ENCODE results near the gene MAP3K1.

MAP3K1 gene

DNA sequence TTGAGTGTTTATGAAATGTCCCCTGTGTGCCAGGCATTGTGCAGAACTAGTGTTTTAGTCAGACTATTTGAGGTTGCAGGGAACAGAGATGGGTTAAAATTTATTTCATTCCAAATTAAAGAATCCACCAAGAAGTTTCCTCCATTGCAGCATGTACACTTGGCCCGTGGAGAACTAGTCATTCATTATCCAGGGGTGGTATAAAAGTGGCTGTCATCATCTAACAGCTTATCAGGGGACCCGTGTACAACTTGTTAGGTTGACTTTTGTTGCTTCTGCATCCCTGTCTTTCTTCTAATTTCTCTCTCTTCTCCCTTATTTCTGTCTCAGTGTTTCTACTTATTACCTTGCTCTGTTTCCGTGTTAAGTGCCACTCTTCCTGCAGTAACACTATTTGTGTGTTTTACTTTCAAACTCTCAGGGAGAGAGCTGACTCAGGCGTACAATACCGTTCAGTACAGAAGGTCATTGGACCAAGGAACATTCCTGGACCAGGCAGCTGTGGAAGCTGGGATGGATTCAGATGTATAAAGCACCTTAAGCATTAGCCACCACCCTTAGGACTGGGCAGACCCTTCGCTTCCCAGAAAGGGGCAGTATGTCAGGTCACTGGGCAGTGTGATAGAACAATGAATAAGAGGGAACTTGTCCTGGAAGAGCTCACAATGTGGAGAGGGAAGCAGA, 36.1 kb downstream of the MAP3K1 start:
- no peak for DNase-seq

DNA sequence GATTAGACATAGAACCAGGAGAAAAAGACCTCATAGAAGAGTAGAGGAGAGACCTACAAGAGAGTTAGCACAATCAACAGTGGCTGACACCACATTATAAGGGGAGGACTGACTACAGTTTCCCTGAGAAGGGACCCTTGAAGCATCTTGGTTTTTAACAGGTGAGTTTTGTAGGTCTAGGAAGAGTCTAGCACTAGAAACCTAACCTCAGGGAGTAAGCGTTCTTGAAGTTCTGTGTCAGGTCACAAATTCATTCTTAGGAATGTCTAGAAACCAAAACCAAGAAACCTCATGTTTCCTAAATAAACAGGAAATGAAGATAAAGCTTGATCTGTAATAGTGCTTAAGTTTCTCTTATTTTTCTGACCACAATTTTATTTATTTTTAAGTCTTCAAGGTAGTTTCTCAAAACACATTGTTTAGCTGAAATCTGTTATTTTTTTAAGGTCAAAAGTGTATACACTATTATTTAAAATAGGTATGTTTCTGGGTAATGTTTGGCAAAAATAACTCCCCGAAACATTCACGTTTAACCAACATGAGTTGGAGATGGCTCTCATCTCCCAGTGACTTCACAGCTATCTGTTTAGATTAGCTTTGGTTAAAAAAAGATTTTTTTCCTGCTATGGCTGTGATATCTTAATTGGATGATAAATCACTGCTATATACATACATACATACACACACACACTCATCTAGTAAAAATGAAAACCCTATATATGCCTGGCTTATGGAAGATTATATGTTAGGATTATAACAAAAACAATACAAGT, 37.1 kb downstream of the MAP3K1 start:
- DNase-seq, result no peak

DNA sequence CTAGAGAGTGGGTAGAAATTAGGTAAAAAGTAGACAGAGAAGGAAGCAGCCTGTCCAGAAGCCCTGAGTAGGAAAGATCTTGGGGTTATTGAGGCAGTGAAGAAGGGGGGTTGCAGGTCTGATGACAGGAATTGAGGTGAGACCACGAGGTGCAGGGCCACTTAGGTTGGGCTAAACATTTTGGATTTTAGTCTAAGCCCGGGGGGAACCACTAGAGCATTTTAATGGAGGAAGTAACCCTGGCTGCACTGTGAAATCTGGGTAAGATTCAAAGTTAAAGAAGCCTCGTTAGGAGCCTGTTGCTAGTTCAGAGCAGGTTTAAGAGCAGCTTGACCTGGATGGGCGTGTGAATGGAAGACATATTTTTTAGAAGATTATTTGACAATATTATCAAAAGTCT, 38.3 kb downstream of the MAP3K1 start:
- no peak for DNase-seq

DNA sequence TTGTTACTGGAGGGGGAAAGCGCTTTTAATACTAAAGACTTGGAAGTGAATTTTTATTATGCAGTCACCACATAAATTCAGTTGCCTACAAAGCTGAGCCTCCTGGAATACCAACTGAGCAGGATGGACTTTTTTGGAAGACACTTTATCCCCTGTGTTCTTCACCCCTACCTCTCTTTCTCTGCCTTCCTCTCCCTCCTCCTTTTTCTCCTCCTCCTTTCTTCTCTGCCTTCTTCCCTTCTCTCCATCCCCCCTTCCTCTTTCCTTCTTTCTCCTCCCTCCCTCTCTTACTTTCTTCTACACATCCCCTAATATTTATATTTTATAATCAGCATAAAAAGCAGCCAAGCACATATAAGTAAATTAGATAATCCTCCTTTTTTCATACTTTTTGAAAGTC, 39.6 kb downstream of the MAP3K1 start:
- DNase-seq, result no peak

DNA sequence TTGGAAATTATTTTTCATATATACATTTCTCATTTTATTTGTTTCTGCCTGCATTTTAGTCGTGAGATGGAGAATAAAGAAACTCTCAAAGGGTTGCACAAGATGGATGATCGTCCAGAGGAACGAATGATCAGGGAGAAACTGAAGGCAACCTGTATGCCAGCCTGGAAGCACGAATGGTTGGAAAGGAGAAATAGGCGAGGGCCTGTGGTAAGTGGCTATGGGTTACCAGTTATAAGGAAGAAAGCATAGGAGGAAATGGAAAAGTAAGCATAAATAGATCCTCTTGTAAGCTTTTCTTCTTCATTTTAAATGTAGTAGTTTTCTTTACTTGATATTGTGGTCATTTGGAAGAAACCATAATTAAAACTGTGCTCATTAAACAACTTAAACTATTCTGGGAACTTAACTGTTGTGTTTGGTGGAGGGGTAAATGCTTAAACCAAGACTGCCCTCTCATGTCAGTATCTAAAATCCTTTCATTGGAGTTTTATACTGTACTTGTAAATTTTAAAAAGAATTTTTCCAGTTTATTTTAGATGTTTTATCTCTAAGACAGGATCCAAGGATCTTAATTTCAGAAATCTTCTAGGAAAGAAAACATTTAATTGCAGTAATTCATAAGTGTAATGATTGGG, 41.3 kb downstream of the MAP3K1 start:
- DNase-seq, result no peak

DNA sequence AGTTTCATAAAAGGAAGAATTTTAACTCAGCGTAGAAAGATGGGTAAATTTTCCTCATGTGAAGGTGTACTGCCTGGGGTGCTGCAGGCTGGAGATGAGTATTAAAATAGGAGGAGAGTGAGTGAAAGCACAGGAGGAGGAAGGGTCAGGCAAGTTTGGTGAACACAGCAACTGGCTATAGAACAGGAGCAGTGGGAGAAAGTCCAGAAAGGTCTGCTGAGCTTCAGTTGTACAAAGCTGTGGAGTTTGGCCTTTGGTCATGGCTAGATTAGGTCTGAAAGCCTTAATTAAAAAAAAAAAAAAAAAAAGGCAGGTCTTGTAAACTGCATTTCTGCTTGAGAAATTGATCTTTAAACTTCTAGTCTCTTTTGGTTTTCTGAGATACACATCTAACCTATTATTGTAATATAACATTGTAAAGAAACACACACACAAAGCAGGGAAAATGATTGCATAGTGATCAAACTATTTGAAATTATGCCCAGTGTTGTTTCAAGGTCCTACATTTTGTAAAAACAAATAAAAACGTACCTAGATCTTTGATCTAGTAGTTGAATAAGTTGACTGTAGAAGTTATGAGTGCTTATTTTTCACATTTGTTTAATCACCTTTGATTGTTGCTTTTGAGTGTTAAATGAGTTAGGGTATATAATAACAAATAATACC, 43.6 kb downstream of the MAP3K1 start:
- DNase-seq, result no peak

DNA sequence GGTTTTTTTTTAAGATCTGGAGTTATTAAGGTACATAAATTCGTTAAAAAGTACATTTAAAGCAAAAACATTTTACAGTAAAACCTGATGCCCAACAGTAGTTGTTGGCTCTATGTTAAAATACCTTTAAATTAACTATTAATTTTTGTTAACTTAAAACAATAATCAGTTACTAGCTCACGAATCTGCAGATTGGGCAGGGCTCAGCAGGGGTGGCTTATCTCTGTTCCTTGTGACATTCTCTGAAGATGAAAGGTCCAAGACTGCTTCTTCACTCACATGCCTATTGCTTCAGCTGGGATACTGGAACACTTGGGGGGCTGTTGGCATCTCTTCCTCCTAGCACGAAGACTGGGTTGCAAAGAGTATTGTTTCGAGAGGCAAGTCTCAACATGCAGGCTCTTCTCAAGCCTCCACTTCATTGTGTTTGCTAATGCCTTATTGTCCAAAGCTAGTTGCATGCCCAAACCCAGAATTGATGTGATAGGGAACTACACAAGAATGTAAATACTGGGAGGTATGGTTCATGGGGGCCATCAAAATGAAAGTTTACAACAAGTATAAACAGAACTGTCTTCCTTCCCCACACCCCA, 46.6 kb downstream of the MAP3K1 start:
- DNase-seq, result no peak

DNA sequence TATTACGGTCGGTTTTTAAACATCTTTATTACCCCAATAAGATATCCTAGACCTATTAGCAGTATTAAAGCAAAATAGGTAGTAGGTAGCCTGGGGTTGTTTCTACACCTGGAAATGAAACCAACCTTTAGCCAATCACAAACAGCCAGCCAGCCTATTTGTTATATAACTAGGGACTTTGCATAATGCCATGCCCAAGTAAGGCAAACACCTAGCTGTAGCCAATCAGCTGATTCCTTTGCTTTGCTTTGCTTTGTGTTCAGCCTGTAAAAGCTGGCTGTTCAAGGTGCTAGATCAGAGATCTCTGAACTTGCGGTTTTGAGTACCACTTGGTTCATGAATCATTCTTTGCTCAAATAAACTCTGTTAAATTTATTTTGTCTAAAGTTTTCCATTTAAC, 47.6 kb downstream of the MAP3K1 start:
- DNase-seq, result no peak

DNA sequence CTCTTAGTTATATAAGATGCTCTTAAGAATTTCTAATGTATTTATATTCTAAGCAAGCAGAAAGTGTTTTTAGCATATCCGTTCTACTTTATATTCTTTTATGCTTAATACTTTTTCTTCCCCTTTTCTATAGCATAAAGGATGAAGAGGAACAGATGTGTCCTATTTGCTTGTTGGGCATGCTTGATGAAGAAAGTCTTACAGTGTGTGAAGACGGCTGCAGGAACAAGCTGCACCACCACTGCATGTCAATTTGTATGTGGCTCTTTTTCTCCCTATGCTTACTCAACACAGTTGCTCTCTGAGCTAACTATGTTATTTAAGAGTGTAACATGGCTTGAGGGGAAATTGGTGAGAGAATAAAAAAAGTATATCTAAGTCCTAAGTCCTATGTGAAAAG, 56.4 kb downstream of the MAP3K1 start:
- DNase-seq, result no peak

DNA sequence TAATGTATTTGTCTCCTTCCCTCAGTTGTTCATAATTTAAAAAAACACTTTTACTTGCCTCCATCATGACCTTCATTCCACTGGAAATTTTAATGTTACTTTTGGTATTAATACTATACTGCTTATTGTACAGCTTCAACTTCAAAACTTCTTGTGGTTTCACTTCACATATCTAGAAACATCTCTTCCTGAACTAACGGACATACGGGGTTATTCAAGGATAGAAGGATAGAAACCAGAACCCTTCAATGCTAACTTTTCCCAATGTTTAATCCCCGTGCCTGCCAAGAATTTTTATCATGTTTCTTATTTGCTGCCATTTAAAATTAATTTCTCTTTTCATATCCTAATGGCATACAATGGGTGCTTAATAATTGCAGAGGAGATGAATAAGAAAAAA, 57.7 kb downstream of the MAP3K1 start:
- no peak for DNase-seq

DNA sequence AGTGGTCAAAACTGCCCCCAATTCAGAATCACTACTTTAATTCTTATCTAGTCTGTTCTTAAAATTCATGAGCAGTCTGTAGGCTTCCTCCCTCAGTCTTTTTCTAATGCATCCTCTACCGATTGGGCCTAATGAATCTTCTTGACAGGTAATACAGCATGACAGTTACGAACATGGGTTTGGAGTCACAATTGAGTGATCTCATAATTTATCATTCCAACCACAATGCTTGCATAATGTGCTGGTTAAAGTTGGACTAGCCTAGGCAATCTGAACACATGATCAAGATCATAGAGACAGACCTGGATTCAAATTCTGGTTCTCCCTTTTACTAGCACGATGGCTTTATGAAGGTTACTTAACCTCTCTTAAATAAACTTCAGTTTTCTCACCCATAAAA, 61.0 kb downstream of the MAP3K1 start:
- no peak for DNase-seq

DNA sequence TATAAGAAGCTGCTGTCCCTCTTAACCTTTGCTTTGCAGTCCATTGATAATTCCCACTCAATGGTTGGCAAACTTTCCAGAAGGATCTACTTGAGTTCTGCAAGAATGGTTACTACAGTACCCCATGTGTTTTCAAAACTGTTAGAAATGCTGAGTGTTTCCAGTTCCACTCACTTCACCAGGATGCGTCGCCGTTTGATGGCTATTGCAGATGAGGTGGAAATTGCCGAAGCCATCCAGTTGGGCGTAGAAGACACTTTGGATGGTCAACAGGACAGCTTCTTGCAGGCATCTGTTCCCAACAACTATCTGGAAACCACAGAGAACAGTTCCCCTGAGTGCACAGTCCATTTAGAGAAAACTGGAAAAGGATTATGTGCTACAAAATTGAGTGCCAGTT, 66.2 kb downstream of the MAP3K1 start:
- no peak for DNase-seq

DNA sequence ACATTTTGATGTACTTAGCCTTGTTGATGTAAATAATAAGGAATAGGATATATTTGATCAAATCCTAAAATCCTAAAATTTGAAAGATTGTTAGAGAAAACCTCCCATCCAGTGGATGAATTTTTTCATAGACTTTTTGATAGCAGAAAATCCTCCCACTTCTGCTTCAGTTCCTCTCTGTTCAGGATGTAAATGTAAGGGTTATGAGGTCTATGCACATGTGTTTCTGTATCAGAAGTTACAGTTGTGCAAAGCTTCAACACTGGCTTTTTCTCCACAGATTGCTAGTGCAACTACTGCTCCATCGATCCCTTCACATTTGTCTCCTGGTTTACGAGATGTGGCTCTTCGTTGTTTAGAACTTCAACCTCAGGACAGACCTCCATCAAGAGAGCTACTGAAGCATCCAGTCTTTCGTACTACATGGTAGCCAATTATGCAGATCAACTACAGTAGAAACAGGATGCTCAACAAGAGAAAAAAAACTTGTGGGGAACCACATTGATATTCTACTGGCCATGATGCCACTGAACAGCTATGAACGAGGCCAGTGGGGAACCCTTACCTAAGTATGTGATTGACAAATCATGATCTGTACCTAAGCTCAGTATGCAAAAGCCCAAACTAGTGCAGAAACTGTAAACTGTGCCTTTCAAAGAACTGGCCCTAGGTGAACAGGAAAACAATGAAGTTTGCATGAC, 78.1 kb downstream of the MAP3K1 start:
- no peak for DNase-seq

DNA sequence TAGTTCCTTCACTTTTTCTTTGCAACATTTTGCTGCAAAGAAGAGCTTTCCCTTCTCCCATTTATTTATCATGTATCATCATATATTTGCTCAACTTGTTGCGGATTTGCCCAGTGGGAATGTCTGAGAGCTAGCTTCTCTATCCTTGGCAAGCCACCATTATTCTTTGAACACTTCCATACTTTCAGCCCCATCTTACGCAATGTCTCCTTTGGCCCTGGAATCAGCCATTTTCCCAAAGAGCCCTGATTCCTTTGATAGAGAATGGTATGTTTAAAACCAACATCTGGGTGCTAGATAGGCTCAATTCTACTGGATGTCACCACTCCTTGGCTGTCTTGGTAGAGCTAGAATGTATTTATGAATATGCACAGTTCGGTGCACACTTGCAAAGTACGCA, 81.4 kb downstream of the MAP3K1 start:
- no peak for DNase-seq

DNA sequence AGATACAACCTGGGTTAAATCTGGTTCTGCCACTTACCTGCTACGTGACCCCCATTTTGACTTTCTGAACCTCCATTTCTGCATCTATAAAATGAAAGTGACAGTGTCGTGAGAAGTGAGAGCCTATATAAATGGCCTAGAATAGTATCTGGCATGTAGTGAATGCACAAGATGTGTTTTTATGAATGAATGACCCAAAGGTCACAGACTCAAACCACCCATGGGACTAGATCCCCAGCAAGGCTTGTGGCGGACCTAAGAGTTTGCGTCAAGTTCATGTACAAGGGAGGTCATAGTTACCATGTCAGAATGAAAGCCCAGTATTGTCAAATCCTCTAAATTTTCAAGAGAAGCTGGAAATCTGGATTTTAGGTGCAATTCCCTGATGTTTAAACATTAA, 82.9 kb downstream of the MAP3K1 start:
- DNase-seq, result no peak

DNA sequence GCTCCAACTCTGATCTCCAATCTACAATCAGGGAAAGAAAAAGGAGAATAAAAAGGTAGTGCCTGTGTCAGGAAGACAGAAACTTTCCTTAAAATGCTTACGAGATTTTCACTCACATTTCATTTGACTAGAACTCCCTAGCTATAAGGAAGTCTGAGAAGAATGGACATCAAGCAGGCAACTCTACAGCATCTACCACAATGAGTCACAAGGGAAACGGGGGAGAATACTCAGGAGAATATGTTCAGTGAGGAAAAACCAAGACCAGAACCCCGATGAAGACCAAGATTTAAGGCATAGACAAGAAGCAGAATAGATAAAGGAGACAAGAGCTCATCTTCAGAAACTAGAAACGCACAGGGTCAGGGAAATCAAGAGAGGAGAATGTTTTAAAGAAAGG, 85.0 kb downstream of the MAP3K1 start:
- no peak for DNase-seq

DNA sequence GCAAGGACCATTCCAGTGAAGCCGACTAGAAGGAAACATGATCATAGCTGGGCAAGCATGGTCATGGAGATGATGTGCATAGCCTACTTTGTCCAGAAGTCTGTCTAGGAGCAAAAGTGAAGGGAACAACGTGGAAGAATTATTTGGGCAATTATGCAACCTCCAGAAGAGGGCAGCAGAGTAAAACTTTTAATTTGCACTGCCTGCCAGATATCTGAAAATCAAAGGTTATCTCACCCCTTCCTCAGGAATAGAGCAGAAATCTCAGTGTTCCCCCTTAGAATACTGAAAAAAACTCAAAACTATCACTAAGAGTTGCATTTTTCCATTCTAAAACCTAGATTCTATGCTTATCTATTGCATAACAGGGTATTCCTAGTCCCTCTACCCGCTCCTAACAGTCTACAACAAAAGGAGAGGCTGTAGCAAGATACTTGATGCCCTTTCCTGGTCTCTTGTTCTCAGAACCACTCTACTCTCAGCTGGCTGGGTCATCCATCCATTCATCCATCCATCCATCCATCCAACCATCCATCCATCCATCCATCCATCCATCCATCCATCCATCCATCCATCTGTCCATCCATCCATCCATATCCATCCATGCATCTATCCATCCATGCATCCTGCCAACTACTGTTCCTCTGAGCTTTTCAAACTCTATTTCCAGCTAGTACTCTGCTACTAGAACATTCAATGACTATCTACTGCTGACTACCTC, 85.7 kb downstream of the MAP3K1 start:
- no peak for DNase-seq

DNA sequence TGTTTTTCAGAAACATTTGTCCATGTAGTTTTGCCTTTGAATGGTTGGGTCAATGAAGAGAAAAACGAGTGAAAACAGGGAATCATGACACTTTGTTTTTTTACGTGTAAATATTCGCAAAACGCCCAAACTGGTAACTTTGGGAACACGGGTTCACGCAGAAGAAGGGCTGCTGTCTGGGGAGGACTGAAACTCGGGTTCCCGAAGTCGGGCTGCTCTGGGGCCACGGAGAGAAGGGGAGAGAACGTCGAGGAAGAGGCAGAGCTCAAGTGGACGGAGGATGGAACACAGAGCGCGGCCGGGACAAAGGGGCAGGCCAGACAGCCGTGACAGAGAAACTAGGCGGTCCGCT, 93.6 kb downstream of the MAP3K1 start:
- DNase-seq, result peak; percentile 22

DNA sequence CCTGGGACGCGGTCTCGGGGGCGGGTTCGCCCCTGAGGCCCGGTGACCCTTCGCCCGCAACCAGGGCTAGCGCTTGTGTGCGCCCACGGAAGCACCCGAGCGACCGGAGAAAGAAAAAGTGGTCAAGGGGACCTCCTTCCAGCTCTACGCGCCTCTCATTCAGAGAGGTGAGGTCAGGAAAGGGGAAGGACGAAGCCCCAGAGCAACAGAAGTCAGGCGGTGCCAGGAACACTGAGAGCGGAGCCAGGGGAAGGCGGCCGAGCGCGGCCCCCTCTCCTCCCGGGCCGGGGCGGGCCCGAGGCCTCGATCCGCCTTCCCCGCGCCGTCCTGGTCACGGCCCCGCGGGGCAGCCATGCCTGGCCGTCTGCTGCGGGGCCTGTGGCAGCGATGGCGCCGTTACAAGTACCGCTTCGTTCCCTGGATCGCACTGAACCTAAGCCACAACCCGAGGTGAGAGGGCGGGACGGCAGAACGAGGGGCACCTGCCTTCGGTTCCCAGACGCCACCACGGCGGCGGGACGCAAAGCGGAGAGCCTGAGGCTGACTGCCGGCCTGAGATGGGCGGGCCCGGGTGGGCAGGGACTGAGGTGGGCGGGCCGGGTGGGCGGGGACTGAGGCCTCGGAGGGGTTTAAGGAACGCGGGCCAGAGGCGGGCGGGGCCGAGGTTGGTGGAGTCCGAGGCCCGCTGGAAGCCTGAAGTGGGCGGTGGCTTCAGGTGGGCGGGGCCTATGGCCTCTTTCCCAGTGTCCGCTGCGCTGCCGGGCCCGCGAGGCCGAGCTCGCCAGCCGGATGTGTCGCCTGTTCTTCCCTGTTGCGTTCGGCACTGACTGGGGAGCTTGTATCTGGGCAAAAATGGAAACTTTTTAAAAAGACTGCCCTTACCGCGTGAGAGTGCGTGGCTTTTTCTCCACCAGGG, 94.2 kb downstream of the MAP3K1 start, which contains the start of gene SETD9:
TSS of gene SETD9 (plus strand) at position 303 of the 916 bp plus-strand sequence. CDS start at position 353, 50 bp downstream.
- DNase-seq, result peak; percentile 88

DNA sequence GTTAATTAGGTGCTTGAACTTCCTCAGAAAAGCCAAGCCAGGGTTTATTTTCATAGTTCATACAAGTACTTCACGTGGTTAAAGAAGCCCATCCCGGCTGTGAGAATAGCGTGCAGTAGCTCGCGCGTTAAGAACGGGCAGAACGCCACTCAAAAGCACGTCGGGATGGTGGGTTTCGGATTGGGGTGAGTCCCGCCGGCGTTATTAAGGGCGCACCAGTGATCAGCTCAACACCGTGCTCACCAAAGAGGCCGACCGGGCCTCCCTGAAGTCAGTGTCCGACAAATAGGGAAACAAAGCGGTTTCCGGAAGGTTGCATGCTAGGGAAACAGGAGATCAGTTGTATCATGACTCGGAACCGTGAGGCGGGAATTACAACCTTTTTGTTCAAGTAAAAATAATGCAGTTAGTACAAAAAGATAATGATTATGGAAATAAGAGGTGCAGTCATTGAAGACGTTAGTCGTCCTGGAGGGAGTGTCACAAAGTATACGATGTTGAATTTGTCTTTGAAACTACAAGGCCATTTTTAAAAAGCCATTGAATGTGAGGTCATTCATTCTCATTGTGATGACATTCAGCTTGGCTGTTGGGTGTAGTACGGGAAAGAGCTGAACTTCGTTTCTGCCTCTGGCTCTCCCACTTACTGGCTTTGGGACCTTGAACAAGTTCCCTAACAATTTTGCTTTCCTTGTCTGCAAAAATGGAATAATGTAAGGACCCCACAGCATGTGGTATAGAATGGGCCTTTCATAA, 95.0 kb downstream of the MAP3K1 start:
- DNase-seq, result peak; percentile 41

Data from stimulated activated CD4-positive, alpha-beta T cell treated with anti-CD3 and anti-CD28 coated beads, Interleukin-4, amount 100 ng/mL, for 1 hour (primary cell).